Natural killer cell treated with Interleukin-12 subunit alpha and Interleukin-12 subunit beta and Interleukin-15 and Interleukin-18, amount 100 ng/mL, for 72 hours (primary cell): ENCODE results near the gene TRAPPC1. TPM values are rescaled to one million over a fixed set of nuclear protein-coding genes. Genes with fewer than 3 reads are reported as not detected.
"Not testable (repeated sequence)": the region's sequence is repeated elsewhere in the genome, so short reads cannot be mapped to it uniquely, and the experiment has no call there.

Experiments used
- ATAC-seq, 2 donors: fragments of 150-1000 bp; cut with Tn5 transposase in 1 of 2; sonication (Bioruptor Pico), chemical (Tn5 transposase) in 1 of 2; 2 replicates each; pipeline ENCODE4 v1.10.0; 2021
- DNase-seq: peaks from one replicate; pipeline ENCODE4 v3.0.0; 2022; ENCODE audit warnings: low spot score
- H3K27ac Mint-ChIP-seq, 2 donors: 1 replicate in 1 of 2; 2 replicates in 1 of 2; pipeline ENCODE4 v1.8.0; 2022; ENCODE audit warnings: mixed read lengths in 2 of 2, mild to moderate bottlenecking in 1 of 2, moderate library complexity in 1 of 2
- H3K27me3 Mint-ChIP-seq, 2 donors: 1 replicate in 1 of 2; 2 replicates in 1 of 2; pipeline ENCODE4 v1.8.0; 2022; ENCODE audit warnings: mixed read lengths in 2 of 2
- H3K36me3 Mint-ChIP-seq: one replicate; pipeline ENCODE4 v1.8.0; 2022; ENCODE audit warnings: mixed read lengths
- H3K4me1 Mint-ChIP-seq, 2 donors: 1 replicate in 1 of 2; 2 replicates in 1 of 2; pipeline ENCODE4 v1.8.0; 2022; ENCODE audit warnings: low read depth in 2 of 2, mixed read lengths in 2 of 2, mild to moderate bottlenecking in 1 of 2
- H3K4me3 Mint-ChIP-seq: one replicate; pipeline ENCODE4 v1.8.0; 2022; ENCODE audit warnings: mixed read lengths
- H3K9me3 Mint-ChIP-seq: 2 replicates; pipeline ENCODE4 v1.8.0; 2022; ENCODE audit warnings: mixed read lengths
- total RNA-seq, 2 donors: library from RNA; stranded (reverse); gene quantifications; one replicate each; pipeline ENCODE4 v1.2.3, GENCODE V29; 2022

The TRAPPC1 gene
- total RNA-seq, 2 donors from 2014 or later = 162 to 217 TPM

DNA sequence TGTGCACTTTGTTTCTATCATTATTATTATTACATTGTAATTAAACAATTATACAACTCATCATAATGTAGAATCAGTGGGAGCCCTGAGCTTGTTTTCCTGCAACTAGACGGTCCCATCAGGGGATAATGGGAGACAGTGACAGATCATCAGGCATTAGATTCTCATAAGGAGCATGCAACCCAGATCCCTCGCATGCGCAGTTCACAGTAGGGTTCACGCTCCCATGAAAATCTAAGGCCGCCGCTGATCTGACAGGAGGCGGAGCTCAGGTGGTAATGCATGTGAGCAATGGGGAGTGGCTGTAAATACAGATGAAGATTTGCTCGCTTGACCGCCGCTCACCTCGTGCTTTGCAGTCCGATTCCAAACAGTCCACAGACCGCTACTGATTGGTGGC is 21.5 kb upstream of the TRAPPC1 start:
- H3K36me3 Mint-ChIP-seq = peaks cover 13% of the 10 kb centered on the region
- H3K4me3 Mint-ChIP-seq, H3K27me3 Mint-ChIP-seq: not testable (repeated sequence)

GRCh38 chr17:7951143-7951792 is 19.5 kb upstream of the TRAPPC1 start:
- peak; percentile 86 to 95 for ATAC-seq
- Mint-ChIP-seq H3K36me3 (peaks cover 22% of the 10 kb centered on the region), H3K27me3 (no peaks in the 10 kb centered on the region), H3K4me1 (peaks cover 4 to 7% of the 10 kb centered on the region in 2 donors), H3K27ac (peak overlapping the region; percentile 65 to 84), H3K9me3 (no peaks in the 10 kb centered on the region), H3K4me3 (peak overlapping the region; percentile 48)
- DNase-seq = no peak

More for the DNA sequence above, 21.5 kb upstream of the TRAPPC1 start:
- not testable (repeated sequence) for H3K9me3 Mint-ChIP-seq, H3K27ac Mint-ChIP-seq, H3K4me1 Mint-ChIP-seq, ATAC-seq, DNase-seq

- no peaks in the 10 kb centered on the region for H3K9me3 Mint-ChIP-seq
- no peak for DNase-seq
- peaks cover 22% of the 10 kb centered on the region for H3K36me3 Mint-ChIP-seq
- peak overlapping the region in 1 of 2 donors; percentile 28 for H3K27ac Mint-ChIP-seq
- H3K4me3 Mint-ChIP-seq = no peak overlapping the region
- peaks cover 4 to 7% of the 10 kb centered on the region in 2 donors for H3K4me1 Mint-ChIP-seq
- no peaks in the 10 kb centered on the region for H3K27me3 Mint-ChIP-seq
- ATAC-seq = no peak
These were observed 18.8 kb upstream of the TRAPPC1 start for GRCh38 chr17:7950578-7950977.

GRCh38 chr17:7947651-7948050 is 15.9 kb upstream of the TRAPPC1 start:
- Mint-ChIP-seq H3K36me3 (peaks cover 22% of the 10 kb centered on the region), H3K4me1 (peaks cover 4 to 7% of the 10 kb centered on the region in 2 donors), H3K27me3 (no peaks in the 10 kb centered on the region), H3K27ac (no peak overlapping the region), H3K9me3 (no peaks in the 10 kb centered on the region), H3K4me3 (no peak overlapping the region)
- no peak for ATAC-seq
- no peak for DNase-seq

- no peak for DNase-seq
- no peaks in the 10 kb centered on the region for H3K27me3 Mint-ChIP-seq
- peaks cover 22% of the 10 kb centered on the region for H3K36me3 Mint-ChIP-seq
- no peak overlapping the region for H3K27ac Mint-ChIP-seq
- no peaks in the 10 kb centered on the region for H3K9me3 Mint-ChIP-seq
- ATAC-seq = no peak
- no peak overlapping the region for H3K4me3 Mint-ChIP-seq
- H3K4me1 Mint-ChIP-seq = peaks cover 2 to 4% of the 10 kb centered on the region in 2 donors
These were observed 14.7 kb upstream of the TRAPPC1 start for GRCh38 chr17:7946441-7946840.

GRCh38 chr17:7945651-7946050 is 13.9 kb upstream of the TRAPPC1 start:
- H3K9me3 Mint-ChIP-seq = no peaks in the 10 kb centered on the region
- DNase-seq = no peak
- no peak overlapping the region for H3K27ac Mint-ChIP-seq
- H3K36me3 Mint-ChIP-seq = peaks cover 27% of the 10 kb centered on the region
- no peak for ATAC-seq
- no peaks in the 10 kb centered on the region for H3K27me3 Mint-ChIP-seq
- H3K4me1 Mint-ChIP-seq = no peaks in the 10 kb centered on the region
- H3K4me3 Mint-ChIP-seq = no peak overlapping the region

DNA sequence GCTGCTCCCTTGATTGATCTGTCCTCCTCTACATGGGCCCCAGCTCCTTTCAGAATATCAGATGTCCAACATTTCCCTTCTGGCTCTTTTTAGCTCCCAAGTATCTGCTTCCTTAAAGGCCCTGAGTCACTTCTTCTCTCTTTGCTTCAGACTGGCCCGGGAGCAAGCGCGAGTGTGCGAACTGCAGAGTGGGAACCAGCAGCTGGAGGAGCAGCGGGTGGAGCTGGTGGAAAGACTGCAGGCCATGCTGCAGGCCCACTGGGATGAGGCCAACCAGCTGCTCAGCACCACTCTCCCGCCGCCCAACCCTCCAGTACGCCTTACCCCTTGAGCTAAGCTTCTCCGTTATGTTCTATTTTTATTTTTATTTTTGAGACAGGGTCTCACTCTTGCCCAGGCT is 12.6 kb upstream of the TRAPPC1 start:
- peaks cover 32% of the 10 kb centered on the region for H3K36me3 Mint-ChIP-seq
- peaks cover 0 to 6% of the 10 kb centered on the region in 2 donors for H3K4me1 Mint-ChIP-seq
- no peaks in the 10 kb centered on the region for H3K27me3 Mint-ChIP-seq
- ATAC-seq = no peak
- no peak overlapping the region for H3K4me3 Mint-ChIP-seq
- H3K27ac Mint-ChIP-seq = no peak overlapping the region
- DNase-seq = no peak
- H3K9me3 Mint-ChIP-seq = no peaks in the 10 kb centered on the region

- H3K27ac Mint-ChIP-seq = no peak overlapping the region
- H3K9me3 Mint-ChIP-seq = no peaks in the 10 kb centered on the region
- DNase-seq = no peak
- ATAC-seq = no peak
- H3K4me1 Mint-ChIP-seq = peaks cover 0 to 7% of the 10 kb centered on the region in 2 donors
- peaks cover 23% of the 10 kb centered on the region for H3K36me3 Mint-ChIP-seq
- no peaks in the 10 kb centered on the region for H3K27me3 Mint-ChIP-seq
- H3K4me3 Mint-ChIP-seq = no peak overlapping the region
These were observed 11.5 kb upstream of the TRAPPC1 start for GRCh38 chr17:7943291-7943690.

DNA sequence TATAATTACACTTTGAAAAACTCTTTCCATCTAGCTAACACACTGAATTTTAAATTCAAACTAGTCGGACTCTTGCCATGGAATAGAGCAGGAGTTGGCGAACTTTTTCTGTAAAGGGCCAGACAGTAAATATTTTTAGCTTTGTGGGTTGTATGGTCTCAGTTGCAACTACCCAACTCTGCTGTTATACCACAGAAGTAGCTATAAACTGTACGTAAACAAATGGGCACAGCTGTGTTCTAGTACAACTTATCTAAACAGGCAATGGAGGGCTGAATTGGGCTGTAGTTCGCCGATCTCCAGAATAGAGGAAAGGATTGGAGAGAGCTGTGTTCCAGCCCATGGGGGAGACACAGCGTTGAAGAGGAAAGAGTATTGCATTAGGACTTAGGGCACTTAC is 9.0 kb upstream of the TRAPPC1 start:
- Mint-ChIP-seq H3K4me1 (peaks cover 5 to 7% of the 10 kb centered on the region in 2 donors), H3K9me3 (no peaks in the 10 kb centered on the region), H3K27me3 (no peaks in the 10 kb centered on the region), H3K36me3 (peaks cover 20% of the 10 kb centered on the region), H3K27ac (no peak overlapping the region), H3K4me3 (no peak overlapping the region)
- DNase-seq (no peak), ATAC-seq (no peak)

- peaks cover 23% of the 10 kb centered on the region for H3K36me3 Mint-ChIP-seq
- H3K27ac Mint-ChIP-seq = no peak overlapping the region
- H3K9me3 Mint-ChIP-seq = no peaks in the 10 kb centered on the region
- H3K27me3 Mint-ChIP-seq = no peaks in the 10 kb centered on the region
- no peak for ATAC-seq
- DNase-seq = no peak
- H3K4me1 Mint-ChIP-seq = peaks cover 5 to 7% of the 10 kb centered on the region in 2 donors
- H3K4me3 Mint-ChIP-seq = no peak overlapping the region
These were observed 8.3 kb upstream of the TRAPPC1 start for GRCh38 chr17:7940034-7940433.

- H3K27ac Mint-ChIP-seq = no peak overlapping the region
- no peak overlapping the region for H3K4me3 Mint-ChIP-seq
- H3K27me3 Mint-ChIP-seq = no peaks in the 10 kb centered on the region
- ATAC-seq = no peak
- DNase-seq = no peak
- peaks cover 20% of the 10 kb centered on the region for H3K36me3 Mint-ChIP-seq
- H3K4me1 Mint-ChIP-seq = peaks cover 37 to 44% of the 10 kb centered on the region in 2 donors
- H3K9me3 Mint-ChIP-seq = no peaks in the 10 kb centered on the region
These were observed 4.1 kb upstream of the TRAPPC1 start for GRCh38 chr17:7935859-7936258.

GRCh38 chr17:7932949-7933348 is 1.2 kb upstream of the TRAPPC1 start:
- Mint-ChIP-seq H3K27ac (peak overlapping the region; percentile 83 to 86), H3K4me3 (peak overlapping the region; percentile 96), H3K9me3 (no peaks in the 10 kb centered on the region), H3K27me3 (no peaks in the 10 kb centered on the region), H3K36me3 (peaks cover 9% of the 10 kb centered on the region), H3K4me1 (peaks cover 43 to 48% of the 10 kb centered on the region in 2 donors)
- DNase-seq (peak; percentile 68), ATAC-seq (peak in 1 of 2 donors; percentile 28)

DNA sequence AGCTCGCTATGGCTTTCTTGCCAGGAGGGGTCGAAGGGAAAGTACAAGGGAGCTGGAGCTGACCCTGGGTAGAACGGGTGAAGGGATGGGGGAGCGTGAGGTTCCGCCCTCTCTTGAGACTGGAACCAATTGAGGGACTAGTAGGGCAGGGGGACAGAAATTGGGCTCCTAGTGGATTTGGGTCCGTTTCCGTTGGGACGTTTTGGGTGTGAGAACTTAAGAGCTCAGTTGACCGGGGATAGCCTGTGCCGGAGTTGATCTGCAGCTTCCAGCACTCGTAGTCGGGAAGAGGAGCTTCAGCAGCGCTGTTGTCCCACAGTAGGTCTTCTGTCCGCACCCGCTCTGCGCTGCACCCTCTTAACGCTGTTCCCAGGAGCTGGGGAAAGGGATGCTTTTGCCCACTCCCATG is 741 bp upstream of the TRAPPC1 start:
- ATAC-seq = peak; percentile 4 to 38
- Mint-ChIP-seq H3K36me3 (peaks cover 9% of the 10 kb centered on the region), H3K4me1 (peaks cover 45 to 48% of the 10 kb centered on the region in 2 donors), H3K4me3 (peak overlapping the region; percentile 96), H3K27me3 (no peaks in the 10 kb centered on the region), H3K27ac (peak overlapping the region; percentile 83 to 86), H3K9me3 (no peaks in the 10 kb centered on the region)
- no peak for DNase-seq

GRCh38 chr17:7930841-7931631 is 710 bp downstream of the TRAPPC1 start:
- Mint-ChIP-seq H3K27me3 (no peaks in the 10 kb centered on the region), H3K36me3 (peaks cover 4% of the 10 kb centered on the region), H3K27ac (peak overlapping the region; percentile 83 to 86), H3K4me1 (peaks cover 40 to 48% of the 10 kb centered on the region in 2 donors), H3K9me3 (no peaks in the 10 kb centered on the region), H3K4me3 (peak overlapping the region; percentile 96)
- no peak for ATAC-seq
- no peak for DNase-seq
